HepG2 (cell line): ENCODE data around the gene MTUS2. TPM values are rescaled to one million over a fixed set of nuclear protein-coding genes. Genes with fewer than 3 reads are reported as not detected.

ENCODE experiments used
- ATAC-seq: fragments of 200-7000 bp; cut with Tn5 transposase; 3 replicates; pipeline ENCODE4 v1.9.1; 2020; ENCODE audit warnings: mild to moderate bottlenecking, moderate library complexity
- BruUV-seq: library from RNA; stranded (reverse); fragments of 400-500 nt; replicated peaks from 2 replicates; lab custom pipeline; 2021; lab: Mats Ljungman, UMichigan
- CTCF ChIA-PET: fragments of 300-600 bp; formaldehyde crosslinking; extraction: SDS; loops from one replicate; lab custom pipeline; 2021; ENCODE audit warnings: low total read pairs, inconsistent platforms, low intra/inter-chr PET ratio; lab: Yijun Ruan, JAX
- POLR2A ChIA-PET: fragments of 350-600 bp; sonication (Branson Sonifier 250); formaldehyde crosslinking; loops from one replicate; lab custom pipeline; 2020; ENCODE audit warnings: antibody characterized with exemption, inconsistent platforms; lab: Yijun Ruan, JAX
- DNase-seq: peaks from one replicate; pipeline ENCODE4 v3.0.0-alpha.2; 2015; ENCODE audit warnings: low spot score
- FAIRE-seq: peaks from 3 replicates; lab custom pipeline; 2011; peaks lifted over from hg19 to GRCh38; lab: Jason Lieb, UNC
- H2AFZ ChIP-seq: one replicate; pipeline ENCODE4 v1.6.1; 2011; ENCODE audit warnings: low read length, inconsistent platforms
- H3K27ac ChIP-seq: fragments of 300-600 bp; 3 replicates; pipeline ENCODE4 v1.8.0; 2011; ENCODE audit warnings: mixed run types, mild to moderate bottlenecking, mixed read lengths, low read length, inconsistent platforms; ENCODE audit not compliant: insufficient read depth; ENCODE audit errors: extremely low read length
- H3K27me3 ChIP-seq, 2 experiments: fragments of 200-600 bp in 1 of 2; 2 replicates in 1 of 2; 3 replicates in 1 of 2; pipeline versions ENCODE4 v1.6.0 to v1.8.0; 2011; ENCODE audit warnings: low read length in 2 of 2, mild to moderate bottlenecking in 2 of 2, moderate library complexity in 2 of 2, inconsistent platforms in 1 of 2; ENCODE audit not compliant: insufficient read depth in 2 of 2, control insufficient read depth in 1 of 2
- H3K36me3 ChIP-seq, 2 experiments: fragments of 200-600 bp in 1 of 2; replicated peaks in 1 of 2; 2 replicates in 1 of 2; 3 replicates in 1 of 2; pipeline versions ENCODE4 v1.5.1 to v1.8.0; 2011; ENCODE audit warnings: low read length in 2 of 2, inconsistent platforms in 1 of 2; ENCODE audit not compliant: insufficient read depth in 2 of 2, control insufficient read depth in 1 of 2
- H3K4me1 ChIP-seq: 2 replicates; pipeline ENCODE4 v1.5.1; 2012; ENCODE audit warnings: low read length, inconsistent platforms; ENCODE audit not compliant: insufficient read depth
- H3K4me2 ChIP-seq: 2 replicates; pipeline ENCODE4 v1.6.0; 2011; ENCODE audit warnings: low read depth, low read length, inconsistent platforms
- H3K4me3 ChIP-seq, 3 experiments: fragments of 200-600 bp in 1 of 3; sonication (generic), shearing (Covaris generic) in 1 of 3; replicated peaks in 1 of 3; 2 replicates each; pipeline ENCODE4 v1.5.1; 2011 to 2016; ENCODE audit warnings: low read length in 3 of 3, inconsistent platforms in 2 of 3, low read depth in 2 of 3, mild to moderate bottlenecking in 2 of 3, control low read depth in 1 of 3, mixed read lengths in 1 of 3; ENCODE audit not compliant: insufficient read depth in 1 of 3
- H3K79me2 ChIP-seq: one replicate; pipeline ENCODE4 v1.6.1; 2011; ENCODE audit warnings: low read length, inconsistent platforms; ENCODE audit not compliant: insufficient read depth
- H3K9ac ChIP-seq: 2 replicates; pipeline ENCODE4 v1.6.0; 2011; ENCODE audit warnings: mild to moderate bottlenecking, low read depth, low read length, inconsistent platforms; ENCODE audit not compliant: insufficient read depth
- H3K9me3 ChIP-seq: 2 replicates; pipeline ENCODE4 v1.5.1; 2012; ENCODE audit warnings: mild to moderate bottlenecking, low read length
- H4K20me1 ChIP-seq: 2 replicates; pipeline ENCODE4 v1.6.0; 2011; ENCODE audit warnings: inconsistent platforms, mild to moderate bottlenecking, low read length, moderate library complexity; ENCODE audit not compliant: insufficient read depth
- CENPBD1 ChIP-seq: sonication (generic); formaldehyde crosslinking; IDR thresholded peaks from 2 replicates; pipeline ENCODE4 v1.8.0; 2022; ENCODE audit warnings: missing genetic modification reagents, low read depth, mild to moderate bottlenecking, borderline replicate concordance
- FOXA3 ChIP-seq: IDR thresholded peaks from 2 replicates; pipeline ENCODE4 v1.6.1; 2016; ENCODE audit warnings: missing genetic modification reagents, missing compliant biosample characterization
- IKZF4 ChIP-seq: sonication (generic); formaldehyde crosslinking; IDR thresholded peaks from 2 replicates; pipeline ENCODE4 v1.5.1; 2020; ENCODE audit warnings: borderline replicate concordance, mild to moderate bottlenecking, low read depth, missing genetic modification reagents; ENCODE audit errors: not compliant biosample characterization
- MEIS2 ChIP-seq: sonication (generic); formaldehyde crosslinking; IDR thresholded peaks from 2 replicates; pipeline ENCODE4 v1.9.0; 2021; ENCODE audit warnings: mild to moderate bottlenecking, missing genetic modification reagents
- MTA3 ChIP-seq: sonication (generic); formaldehyde crosslinking; IDR thresholded peaks from 2 replicates; pipeline ENCODE4 v1.4.0; 2020; ENCODE audit warnings: missing genetic modification reagents
- SRF ChIP-seq: IDR thresholded peaks from 2 replicates; pipeline ENCODE4 v1.6.1; 2011; ENCODE audit warnings: mild to moderate bottlenecking, low read depth, low read length, moderate library complexity
- TFDP1 ChIP-seq: IDR thresholded peaks from 2 replicates; pipeline ENCODE4 v1.6.1; 2016; ENCODE audit warnings: missing compliant biosample characterization, missing genetic modification reagents, borderline replicate concordance
- TOPORS ChIP-seq: sonication (generic); formaldehyde crosslinking; IDR thresholded peaks from 2 replicates; pipeline ENCODE4 v1.8.0; 2023; ENCODE audit warnings: mild to moderate bottlenecking, missing genetic modification reagents
- ZHX1 ChIP-seq: sonication (generic); formaldehyde crosslinking; IDR thresholded peaks from 2 replicates; pipeline ENCODE4 v1.8.1; 2022; ENCODE audit warnings: low read depth, mild to moderate bottlenecking, missing genetic modification reagents
- ZNF260 ChIP-seq: sonication (generic); formaldehyde crosslinking; IDR thresholded peaks from 2 replicates; pipeline ENCODE4 v1.4.0; 2020; ENCODE audit warnings: missing genetic modification reagents, low read depth, mild to moderate bottlenecking, borderline replicate concordance
- ZNF274 ChIP-seq: sonication (generic); formaldehyde crosslinking; IDR thresholded peaks from 2 replicates; pipeline ENCODE4 v1.5.1; 2020; ENCODE audit warnings: mild to moderate bottlenecking, missing genetic modification reagents
- ZNF687 ChIP-seq: sonication (generic); formaldehyde crosslinking; IDR thresholded peaks from 2 replicates; pipeline ENCODE4 v1.5.1; 2020; ENCODE audit warnings: mild to moderate bottlenecking, missing genetic modification reagents, moderate library complexity
- WGBS: methylation state at CpG from one replicate; pipeline ENCODE4 v1.1.6; 2017; ENCODE audit warnings: low lambda C conversion rate; 5-methylcytosine and 5-hydroxymethylcytosine counted together
- in situ Hi-C: cut with HindIII; loops from 2 replicates; pipeline ENCODE4 v1.10.0; 2017; ENCODE audit warnings: low pct_unique_long_range_greater_than_20kb; ENCODE audit not compliant: extremely low pct_ligation_motif_present
- intact Hi-C: fragments of 100-400 bp; cut with micrococcal nuclease; formaldehyde crosslinking; loops from one replicate; pipeline ENCODE4 v1.10.0; 2022; ENCODE audit not compliant: unreplicated experiment
- polyA plus RNA-seq, 8 experiments: library from polyadenylated mRNA; depleted of rRNA in 3 of 8; stranded (reverse) in 7 of 8; unstranded in 1 of 8; fragments of >200 nt; fragmentation: Illumina TruSeq in 4 of 8; extraction: Trizol in 4 of 8; gene quantifications; 2 replicates each; pipeline versions ENCODE4 v1.2.1 to v1.2.3, GENCODE V29; 2011 to 2016; ENCODE audit warnings: low read depth in 4 of 8, missing spikeins in 1 of 8, mixed read lengths in 1 of 8; ENCODE audit not compliant: insufficient read depth in 1 of 8
- total RNA-seq, 5 experiments: library from RNA; depleted of rRNA; stranded (reverse); fragments of >200 nt; fragmentation: Illumina TruSeq; extraction: Trizol; gene quantifications; 2 replicates each; pipeline ENCODE4 v1.2.3, GENCODE V29; 2016; ENCODE audit warnings: low read depth in 1 of 5

Gene MTUS2
- total and polyA plus RNA-seq, 2 of the 13 experiments (the other 11 are each of a cell fraction or from before 2014, with no cell fraction given), result not detected

DNA sequence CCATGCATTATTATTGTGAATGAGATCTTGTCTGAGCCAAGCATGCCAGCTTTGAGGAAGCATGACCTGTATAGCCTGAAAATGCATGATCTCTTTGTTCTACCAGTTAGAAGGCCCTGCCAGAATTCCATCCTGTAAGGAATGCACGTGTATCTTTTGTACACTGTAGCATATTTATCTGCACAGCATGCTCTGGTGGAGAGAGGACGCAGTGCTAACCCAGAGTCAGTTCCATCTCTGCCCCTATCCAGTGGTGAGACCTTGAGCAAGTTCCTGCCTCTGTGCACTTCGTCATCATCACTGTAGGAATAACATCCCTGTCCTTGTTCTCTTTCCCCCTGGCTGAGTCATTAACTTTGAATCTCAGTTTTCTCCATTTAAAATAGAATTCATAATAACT is 541.6 kb downstream of the MTUS2 start:
- Histone ChIP-seq H3K79me2 (no peaks in the 10 kb centered on the region), H3K4me3 (no peak overlapping the region), H3K27ac (no peak overlapping the region), H2AFZ (no peak overlapping the region), H3K36me3 (no peaks in the 10 kb centered on the region), H3K9ac (no peak overlapping the region), H3K9me3 (no peaks in the 10 kb centered on the region), H3K27me3 (peaks cover 0 to 17% of the 10 kb centered on the region in 2 experiments; a peak in 2 of 5 replicates), H3K4me1 (no peaks in the 10 kb centered on the region), H3K4me2 (no peak overlapping the region), H4K20me1 (no peaks in the 10 kb centered on the region)
- FAIRE-seq (no peak), DNase-seq (no peak), ATAC-seq (no peak)
- BruUV-seq, result no TSS peak
- 21% methylated on average over 3 of the region's 3 CpGs for WGBS
- in situ Hi-C loops, result loop anchor here (10.0 kb wide), 1 partner anchor 557 kb away; no protein-coding TSS in a partner anchor
- intact Hi-C loops, result loop anchor here (2.0 kb wide), 1 partner anchor 543 kb away; no protein-coding TSS in a partner anchor
- ChIA-PET CTCF (no interaction called here), POLR2A (no interaction called here)
- TF ChIP-seq TFDP1 (CRISPR knock-in tag) (no peak), IKZF4 (CRISPR knock-in tag) (no peak), ZNF260 (CRISPR knock-in tag) (no peak), FOXA3 (CRISPR knock-in tag) (no peak), ZHX1 (CRISPR knock-in tag) (no peak), SRF (no peak), MEIS2 (CRISPR knock-in tag) (no peak), TOPORS (CRISPR knock-in tag) (no peak), CENPBD1 (no peak), ZNF274 (CRISPR knock-in tag) (no peak), ZNF687 (CRISPR knock-in tag) (no peak), MTA3 (CRISPR knock-in tag) (no peak)
